ENCODE results near the gene SPTLC1. TPM values are rescaled to one million over a fixed set of nuclear protein-coding genes. Genes with fewer than 3 reads are reported as not detected.
"Not testable (repeated sequence)": the region's sequence is repeated elsewhere in the genome, so short reads cannot be mapped to it uniquely, and the experiment has no call there.

SPTLC1 gene, protein sequence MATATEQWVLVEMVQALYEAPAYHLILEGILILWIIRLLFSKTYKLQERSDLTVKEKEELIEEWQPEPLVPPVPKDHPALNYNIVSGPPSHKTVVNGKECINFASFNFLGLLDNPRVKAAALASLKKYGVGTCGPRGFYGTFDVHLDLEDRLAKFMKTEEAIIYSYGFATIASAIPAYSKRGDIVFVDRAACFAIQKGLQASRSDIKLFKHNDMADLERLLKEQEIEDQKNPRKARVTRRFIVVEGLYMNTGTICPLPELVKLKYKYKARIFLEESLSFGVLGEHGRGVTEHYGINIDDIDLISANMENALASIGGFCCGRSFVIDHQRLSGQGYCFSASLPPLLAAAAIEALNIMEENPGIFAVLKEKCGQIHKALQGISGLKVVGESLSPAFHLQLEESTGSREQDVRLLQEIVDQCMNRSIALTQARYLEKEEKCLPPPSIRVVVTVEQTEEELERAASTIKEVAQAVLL
- 90.3 and 105 TPM in 2 replicates for total RNA-seq

DNA sequence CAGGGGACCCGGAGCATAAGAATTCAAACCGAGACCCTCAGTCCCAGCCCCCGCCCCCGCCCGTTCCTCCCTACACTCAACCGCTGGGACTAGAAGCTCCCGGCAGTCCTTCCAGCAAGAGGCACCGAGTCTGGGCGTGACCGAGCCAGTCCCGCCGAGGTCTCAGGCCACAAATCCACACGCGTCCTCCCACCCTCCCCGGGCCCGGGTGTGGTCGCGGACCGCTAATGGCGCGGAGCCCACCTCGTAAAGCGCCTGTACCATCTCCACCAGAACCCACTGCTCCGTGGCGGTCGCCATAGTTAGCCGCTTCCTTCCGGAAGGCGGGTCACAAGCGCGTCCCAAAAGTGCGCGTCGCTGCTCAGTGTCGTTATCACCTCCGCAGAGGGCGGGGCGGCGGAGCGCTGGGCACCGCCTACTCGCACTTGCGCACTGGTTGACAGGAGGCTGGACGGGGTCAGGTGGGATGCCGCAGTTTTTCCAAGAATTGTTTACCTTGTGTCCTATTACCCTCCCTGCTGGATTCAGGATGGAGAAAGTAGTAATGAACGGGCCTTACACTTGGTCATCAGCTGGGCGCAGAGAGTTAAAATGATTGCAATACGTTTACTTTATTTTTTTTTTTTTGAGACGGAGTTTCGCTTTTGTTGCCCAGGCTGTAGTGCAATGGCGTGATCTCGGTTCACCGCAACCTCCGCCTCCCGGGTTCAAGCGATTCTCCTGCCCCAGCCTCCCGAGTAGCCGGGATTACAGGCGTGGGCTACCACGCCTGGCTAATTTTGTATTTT, at the start of gene SPTLC1:
TSS of gene SPTLC1 (minus strand) at position 343 of the 788 bp plus-strand sequence. CDS start at position 300, 43 bp downstream.
- peak; percentile 73 for DNase-seq (ENCODE audit: extremely low read depth, low read depth, low spot score)

DNA sequence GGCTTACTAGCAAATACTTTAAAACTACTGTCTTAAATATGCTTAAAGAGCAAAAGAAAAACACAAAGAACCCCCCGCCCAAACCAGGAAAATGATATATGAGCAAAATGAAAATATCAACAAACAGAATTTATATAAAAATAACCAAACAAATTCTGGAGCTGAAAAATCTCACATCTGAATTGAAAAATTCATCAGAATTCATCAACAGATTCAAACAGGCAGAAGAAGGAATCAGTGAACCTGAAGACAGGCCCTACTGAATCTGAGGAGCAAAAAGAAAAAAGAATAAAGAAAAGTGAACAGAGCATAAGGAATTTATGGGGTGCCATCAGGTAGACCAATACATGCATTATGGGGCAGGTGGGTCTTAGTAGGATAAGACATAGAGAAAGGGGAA, 49.8 kb upstream of the SPTLC1 start:
- no peak for DNase-seq (ENCODE audit: extremely low read depth, low read depth, low spot score)

DNA sequence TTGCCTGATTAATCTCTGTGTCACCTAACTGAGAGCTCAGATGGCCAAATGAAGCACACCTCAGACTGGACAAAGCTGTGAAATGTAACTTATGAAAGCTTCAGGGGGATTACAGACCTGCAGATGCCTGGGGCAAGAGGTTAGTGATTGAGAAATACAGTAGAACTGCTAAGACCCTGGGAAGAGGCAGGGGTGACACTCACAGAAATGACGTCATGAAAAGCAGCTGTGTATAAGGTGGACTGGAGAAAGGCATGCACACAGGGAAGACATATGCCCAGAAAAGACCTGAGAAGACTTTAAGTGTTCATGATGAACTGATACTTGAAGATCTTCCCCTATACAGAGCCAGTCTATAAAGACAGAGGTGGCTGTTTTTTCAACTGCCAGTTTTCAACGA, 49.3 kb upstream of the SPTLC1 start:
- DNase-seq (ENCODE audit: extremely low read depth, low read depth, low spot score), result no peak

DNA sequence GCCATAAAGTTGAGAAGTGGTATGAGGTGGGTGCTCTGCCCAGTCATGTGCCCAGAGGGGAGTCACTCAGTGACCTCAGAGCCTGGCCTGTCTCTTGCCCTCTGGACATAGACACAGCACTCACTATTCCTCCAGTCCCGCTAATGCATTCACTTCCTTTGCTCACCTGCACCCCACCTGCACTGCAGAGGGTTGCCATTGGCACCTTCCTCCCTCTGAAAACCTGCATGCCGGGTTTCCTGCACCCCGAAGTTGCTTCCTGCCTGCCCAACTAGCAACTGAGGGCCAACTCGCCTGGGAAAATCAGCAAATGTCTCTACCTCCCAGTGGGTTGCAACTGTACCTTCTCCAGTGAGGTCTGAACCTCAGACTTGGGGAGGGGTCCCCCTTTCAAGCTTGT, 48.1 kb upstream of the SPTLC1 start:
- DNase-seq (ENCODE audit: extremely low read depth, low read depth, low spot score), result no peak

DNA sequence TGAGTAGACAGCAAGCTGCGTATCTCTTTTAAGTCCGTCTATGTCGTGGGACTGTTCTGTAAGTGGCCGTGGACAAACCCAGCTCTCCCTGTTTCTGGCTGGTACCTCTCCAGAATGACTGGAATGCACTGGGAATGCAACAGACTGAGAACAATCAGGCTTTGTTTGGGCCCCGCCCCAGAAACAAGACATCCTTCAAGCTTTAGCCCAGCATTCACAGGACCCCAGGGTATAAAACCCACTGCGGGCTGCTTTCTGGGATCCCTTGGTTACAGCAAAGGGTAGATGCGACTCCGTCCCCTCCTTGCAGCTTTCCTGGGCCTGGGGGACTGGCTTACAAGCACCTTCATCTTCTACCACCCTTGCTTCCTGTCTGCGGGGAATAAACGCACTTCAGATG, 45.6 kb upstream of the SPTLC1 start:
- no peak for DNase-seq (ENCODE audit: extremely low read depth, low read depth, low spot score)

DNA sequence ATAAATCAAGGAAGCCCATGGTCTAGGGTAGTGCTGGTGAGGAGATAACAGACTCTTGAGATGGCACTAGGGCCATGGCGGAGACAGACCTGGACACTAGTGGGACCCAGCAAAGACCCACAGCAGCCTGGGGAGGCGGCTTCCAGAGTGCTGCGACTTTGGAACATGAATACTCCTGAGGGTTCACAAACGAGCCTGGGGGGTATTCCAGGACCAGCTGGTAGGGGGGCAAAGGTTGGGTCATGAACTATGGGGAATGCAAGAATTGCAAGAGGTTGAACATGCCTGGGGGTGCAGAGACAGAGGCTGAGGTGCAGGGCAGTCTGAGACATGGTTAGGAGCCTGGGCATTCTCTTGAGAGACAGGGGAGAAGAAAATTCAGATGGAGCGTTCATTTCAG, 43.8 kb upstream of the SPTLC1 start:
- no peak for DNase-seq (ENCODE audit: extremely low read depth, low read depth, low spot score)

DNA sequence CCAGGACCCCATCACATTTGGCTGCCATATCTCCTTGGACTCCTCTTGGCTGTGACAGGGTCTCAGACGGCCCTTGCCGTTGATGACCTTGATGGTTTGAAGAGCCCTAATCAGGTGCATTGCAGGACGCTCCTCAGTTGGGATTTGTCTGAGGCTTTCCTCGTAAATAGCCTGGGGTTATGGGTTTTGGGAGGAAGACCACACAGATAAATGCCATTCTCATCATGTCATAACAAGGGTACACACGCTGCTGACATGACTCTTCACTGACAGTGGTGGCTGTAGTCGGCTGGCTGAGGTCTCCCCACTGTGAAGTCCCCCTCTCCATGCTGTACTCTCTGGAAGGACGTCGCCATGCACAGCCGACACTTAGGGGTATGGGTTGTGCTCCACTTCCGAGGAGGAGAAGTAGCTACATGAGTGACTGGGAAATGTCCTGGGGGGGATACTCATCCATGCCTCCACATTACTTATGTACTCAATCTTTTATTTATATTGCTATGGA, 42.9 kb upstream of the SPTLC1 start:
- DNase-seq (ENCODE audit: extremely low read depth, low read depth, low spot score), result no peak

DNA sequence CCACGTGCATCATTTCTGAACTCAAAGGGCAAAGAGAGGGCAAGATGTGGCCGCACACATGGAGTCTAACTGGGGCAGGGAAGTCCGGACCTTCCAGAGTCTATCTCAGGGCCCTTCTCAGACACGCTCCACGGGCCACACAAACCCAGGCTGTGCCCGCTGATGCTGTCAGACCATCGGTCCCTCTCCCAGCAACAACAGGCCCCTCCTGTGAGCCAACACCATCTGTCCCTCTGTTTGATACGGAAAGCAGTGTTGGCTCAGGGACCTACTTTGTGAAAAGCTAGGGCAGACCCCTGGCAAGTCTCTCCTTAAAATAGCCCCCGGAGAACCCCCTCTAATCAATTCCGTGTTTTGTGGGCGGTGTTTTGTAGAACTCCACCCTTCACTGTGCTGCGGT, 40.5 kb upstream of the SPTLC1 start:
- DNase-seq (ENCODE audit: extremely low read depth, low read depth, low spot score), result not testable (repeated sequence)

DNA sequence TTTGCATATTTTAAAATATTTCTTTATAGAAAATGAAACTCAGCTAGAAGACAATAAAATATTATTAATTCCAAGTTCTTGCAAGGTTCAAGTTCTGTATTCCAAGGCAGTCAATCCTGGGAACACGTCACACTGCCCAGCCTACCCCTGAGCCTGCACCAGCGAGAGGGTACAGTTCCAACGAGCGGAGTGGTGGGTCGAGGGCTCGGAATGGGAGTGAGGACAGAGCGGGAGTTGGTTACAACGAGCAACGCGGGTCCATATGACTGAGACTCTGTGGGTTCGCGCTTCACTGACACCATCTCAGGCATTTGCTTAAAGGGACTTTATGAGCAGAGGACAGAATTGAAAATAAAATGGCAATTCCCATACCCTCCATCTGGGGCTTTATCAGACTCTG, 40.0 kb upstream of the SPTLC1 start:
- DNase-seq (ENCODE audit: extremely low read depth, low read depth, low spot score), result no peak

DNA sequence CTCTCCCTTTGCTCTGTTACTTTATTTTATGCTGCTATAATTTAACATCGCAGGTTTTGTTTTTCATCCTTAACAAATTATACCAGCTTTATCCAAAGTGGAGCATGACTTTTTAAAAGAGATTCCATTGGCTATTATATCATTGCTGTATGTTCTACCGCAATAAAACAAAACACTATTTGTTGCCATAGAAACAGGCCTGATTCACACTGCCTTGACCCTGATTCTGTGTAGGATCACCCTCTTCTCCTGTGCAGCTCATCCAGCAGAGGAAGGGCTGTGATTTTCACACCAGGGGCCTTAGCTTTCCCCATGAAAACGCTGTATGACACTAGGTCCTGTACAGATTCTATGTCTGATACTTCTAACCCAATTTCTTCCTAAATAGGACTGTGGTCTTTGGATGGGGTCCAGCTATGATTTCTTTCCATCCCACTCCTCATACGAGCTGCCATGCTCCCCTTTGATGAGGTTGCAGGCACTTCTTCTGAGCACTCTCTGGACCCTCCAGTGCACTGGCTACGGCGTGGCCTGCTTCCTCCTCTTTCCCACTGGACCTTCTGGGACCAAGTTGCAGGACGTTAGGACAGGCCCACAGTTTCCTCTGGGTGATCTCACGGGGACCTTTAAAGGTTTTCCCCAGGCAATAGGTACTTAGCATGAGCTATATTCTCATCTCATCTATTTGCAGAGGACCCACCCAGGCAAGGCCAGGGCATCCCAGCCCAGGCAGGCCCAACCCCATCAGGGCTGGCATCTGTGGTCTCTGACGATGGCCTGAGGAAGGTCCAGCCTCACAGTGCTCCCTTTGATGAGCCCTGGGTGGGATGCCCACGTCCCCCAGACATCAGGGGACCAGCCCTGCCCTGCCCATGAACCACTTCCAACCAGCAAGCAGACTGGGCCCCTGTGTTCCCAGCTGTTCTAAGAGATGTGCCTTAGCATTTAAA, 38.5 kb upstream of the SPTLC1 start:
- not testable (repeated sequence) for DNase-seq (ENCODE audit: extremely low read depth, low read depth, low spot score)

DNA sequence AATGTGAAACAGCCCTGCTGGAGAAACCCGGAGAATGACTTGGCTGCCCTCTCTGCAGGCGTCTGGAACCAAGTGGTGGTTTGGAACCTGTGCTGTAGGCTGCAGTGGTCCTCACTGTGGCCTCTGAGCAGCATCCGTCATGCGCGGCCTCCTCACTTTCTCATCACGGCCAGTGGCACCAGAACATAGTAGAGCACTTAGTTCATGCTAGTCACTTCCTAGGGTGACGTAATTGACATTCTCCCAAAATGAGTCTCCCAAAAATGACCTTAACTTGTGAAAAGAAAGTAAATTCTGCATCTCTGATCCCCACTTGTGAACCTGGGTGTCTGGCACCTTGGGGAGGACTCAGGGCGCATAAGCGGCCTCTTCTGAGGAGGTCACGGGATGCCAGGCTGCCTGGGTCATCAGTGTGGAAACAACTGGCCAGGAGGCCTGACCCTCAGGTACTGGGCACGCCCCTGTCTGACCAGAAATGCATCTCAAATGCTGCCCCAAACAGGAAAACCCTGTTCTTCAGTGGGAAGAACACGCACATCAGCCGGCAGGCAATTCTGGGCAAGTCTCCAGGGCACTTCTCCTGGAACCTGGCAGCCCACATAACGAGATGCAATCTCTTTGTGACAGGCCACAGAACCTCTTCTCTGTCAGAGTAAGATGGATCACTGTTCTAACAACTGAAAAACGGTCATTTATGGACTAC, 36.6 kb upstream of the SPTLC1 start:
- DNase-seq (ENCODE audit: extremely low read depth, low read depth, low spot score), result no peak

DNA sequence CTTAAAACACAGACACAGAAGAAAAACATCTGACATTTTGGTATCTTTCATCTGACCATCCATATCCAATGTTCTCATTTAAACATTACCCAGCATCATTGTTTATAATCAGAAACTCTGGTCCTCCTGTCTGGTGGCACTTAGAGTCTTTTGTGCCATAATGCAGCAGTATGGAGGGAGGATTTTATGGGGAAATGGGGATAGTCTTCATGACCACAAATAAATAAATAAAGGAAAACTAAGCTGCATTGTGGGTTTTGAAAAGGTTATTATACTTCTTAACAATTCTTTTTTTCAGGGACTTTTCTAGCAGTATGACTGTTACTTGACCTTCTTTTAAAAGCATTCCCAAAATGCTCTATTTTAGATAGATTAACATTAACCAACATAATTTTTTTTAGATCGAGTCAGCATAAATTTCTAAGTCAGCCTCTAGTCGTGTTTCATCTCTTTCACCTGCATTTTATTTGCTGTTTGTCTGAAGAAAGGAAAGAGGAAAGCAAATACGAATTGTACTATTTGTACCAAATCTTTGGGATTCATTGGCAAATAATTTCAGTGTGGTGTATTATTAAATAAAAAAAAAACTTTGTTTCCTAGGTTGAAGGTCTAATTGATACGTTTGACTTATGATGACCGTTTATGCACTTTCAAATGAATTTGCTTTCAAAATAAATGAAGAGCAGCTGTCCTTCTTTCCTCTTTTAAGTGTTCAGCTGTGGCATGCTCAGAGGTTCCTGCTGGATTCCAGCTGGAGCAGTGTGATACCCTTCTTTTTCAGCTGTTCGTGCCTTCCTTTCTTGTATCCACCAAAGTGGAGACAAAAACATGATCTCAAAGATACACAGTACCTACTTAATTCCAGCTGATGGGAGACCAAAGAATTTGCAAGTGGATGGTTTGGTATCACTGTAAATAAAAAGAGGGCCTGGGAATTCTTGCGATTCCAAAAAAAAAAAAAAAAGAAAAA, 35.6 kb upstream of the SPTLC1 start:
- not testable (repeated sequence) for DNase-seq (ENCODE audit: extremely low read depth, low read depth, low spot score)

DNA sequence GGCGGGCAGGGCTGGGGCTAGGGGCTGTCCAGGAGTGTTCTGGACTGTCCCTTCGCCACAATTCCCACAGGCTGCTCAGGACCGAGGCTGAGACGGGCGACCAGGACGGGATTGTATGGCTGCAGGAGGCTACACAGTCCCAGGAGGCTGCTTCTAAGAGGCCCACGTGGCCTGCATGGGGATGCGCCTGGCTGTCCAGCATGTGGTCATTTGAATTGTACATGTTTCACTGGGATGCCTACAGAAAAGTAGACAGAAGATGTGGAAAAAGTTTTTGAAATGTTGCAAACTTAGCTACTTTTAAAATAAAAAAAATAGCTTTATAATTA, 32.6 kb upstream of the SPTLC1 start:
- DNase-seq (ENCODE audit: extremely low read depth, low read depth, low spot score), result no peak

DNA sequence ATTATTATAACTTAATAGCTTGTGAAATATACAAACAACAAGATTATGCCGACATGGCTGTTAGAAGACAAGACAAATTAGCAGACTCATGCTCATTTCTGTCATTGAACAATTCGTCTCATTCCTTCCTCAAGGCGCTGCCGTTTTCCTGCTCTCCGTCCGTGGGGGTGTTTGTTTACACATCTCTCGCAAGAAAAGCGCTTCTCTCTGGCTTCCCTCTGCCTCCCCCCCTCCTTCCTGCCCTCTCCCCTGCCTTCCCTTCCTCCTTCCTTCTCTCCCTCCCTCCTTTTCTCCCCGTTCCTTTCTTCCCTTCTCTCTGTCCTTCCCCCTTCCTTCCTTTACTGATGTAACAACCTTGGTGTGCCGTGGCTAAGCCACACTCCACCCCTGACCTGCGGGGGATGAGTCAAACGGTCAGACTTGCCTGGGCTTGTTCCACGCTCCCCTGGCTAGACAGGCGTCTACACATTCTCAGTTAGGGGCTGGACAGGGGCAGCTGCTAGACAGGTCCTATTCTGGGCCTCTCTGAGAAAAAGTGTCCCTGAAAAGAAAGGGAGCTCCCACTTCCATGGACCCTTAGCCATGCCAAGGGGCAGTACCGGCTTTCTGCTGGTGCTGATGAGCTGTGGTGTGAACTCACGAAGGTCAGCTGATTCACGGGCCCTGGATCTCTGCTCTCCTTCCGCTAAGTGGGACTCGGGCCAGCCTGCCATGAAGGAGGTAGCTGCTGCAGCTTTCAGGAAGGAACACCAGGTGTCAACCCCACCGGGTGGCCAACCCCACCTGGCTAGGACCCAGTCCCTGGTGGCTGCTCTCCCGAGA, 32.0 kb upstream of the SPTLC1 start:
- no peak for DNase-seq (ENCODE audit: extremely low read depth, low read depth, low spot score)

DNA sequence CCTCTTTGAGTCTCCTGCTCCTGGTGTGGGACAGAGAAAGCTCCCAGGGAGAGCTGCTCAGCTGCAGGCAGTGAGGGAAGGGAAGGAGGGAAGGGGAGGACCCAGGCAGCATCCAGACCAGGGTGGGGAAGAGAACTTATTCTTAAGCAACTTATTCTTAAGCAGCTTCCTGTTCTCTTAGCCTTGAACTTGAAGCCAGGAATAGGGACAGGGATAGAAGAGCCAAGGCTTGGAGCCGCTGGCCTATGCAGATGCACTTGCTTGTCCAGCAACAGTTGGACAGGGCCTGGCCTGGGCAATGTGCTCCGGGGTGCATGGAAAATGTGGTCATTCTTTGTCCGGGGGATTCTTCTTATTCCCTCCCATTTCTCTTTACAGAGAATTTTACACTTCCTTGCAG, 31.4 kb upstream of the SPTLC1 start:
- DNase-seq (ENCODE audit: extremely low read depth, low read depth, low spot score), result no peak

DNA sequence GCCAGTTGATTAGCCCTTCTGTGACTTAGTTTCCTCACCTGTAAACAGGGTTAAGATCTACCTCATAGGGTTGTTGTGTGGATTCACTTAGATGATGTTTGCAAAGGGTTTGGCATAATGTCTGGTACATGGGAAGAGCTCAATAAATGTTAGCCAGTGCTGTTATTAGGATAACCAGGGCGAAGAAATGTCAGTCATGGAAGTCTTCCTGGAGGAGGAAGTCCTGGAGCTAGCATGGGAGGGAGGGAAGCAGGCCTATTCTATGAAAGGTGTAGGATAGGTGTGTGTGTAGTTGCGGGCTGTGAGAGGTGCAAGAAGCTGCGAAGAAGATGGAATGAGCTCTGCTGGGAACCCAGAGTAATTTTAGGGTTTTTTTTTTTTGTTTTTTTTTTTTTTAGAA, 30.6 kb upstream of the SPTLC1 start:
- DNase-seq (ENCODE audit: extremely low read depth, low read depth, low spot score), result not testable (repeated sequence)

DNA sequence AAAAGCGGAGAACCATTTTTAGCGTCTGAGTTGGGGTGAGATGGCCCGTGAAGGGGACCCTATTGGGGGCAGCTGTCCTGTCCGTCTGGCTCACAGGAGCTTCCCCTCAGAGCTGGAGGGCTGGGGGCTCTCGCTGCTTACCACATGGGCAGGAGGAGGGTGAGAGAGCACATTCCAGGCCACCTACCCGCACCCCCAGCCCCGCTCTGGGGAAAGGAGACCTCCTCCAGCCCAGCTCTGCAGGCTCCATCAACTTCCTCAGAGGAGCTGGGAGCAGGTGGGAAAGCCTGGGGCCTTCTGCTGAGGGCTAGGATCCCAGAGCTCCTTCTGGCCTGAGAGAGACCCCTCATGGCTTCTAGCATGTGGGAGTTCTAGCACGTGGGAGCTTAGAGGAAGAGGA, 27.1 kb upstream of the SPTLC1 start:
- DNase-seq (ENCODE audit: extremely low read depth, low read depth, low spot score), result no peak
